ENCODE data around the gene NSRP1. TPM values are rescaled to one million over a fixed set of nuclear protein-coding genes. Genes with fewer than 3 reads are reported as not detected.
"Not testable (repeated sequence)": the region's sequence is repeated elsewhere in the genome, so short reads cannot be mapped to it uniquely, and the experiment has no call there.

The NSRP1 gene
- total RNA-seq, 1 experiment from 2014 or later, result 11.7 TPM

DNA sequence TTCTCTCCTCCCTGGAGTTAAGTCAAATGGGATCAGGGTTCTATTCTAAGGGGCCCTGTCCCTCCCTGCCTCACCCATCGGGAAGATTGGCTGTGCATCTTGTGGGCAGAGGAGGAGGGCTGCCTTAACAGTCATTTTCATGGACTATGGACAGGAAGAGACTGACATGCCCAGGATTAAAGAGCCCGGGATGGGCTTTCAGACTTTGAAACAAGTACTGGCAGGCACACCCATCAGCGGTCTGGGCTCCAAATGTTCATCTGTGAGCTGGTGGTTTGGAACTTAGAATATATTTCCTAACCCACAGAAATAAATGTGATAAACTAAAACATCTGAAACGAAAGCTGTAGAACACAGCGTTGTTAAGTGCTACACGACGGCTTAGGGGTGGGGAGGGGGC lies 112.4 kb downstream of the NSRP1 start:
- no peak for DNase-seq (ENCODE audit: low read depth, low spot score)
- in situ Hi-C loops (cut with HindIII; ENCODE audit: low pct_unique_long_range_greater_than_20kb, low sequenced_read_pairs), result no loop called here

DNA sequence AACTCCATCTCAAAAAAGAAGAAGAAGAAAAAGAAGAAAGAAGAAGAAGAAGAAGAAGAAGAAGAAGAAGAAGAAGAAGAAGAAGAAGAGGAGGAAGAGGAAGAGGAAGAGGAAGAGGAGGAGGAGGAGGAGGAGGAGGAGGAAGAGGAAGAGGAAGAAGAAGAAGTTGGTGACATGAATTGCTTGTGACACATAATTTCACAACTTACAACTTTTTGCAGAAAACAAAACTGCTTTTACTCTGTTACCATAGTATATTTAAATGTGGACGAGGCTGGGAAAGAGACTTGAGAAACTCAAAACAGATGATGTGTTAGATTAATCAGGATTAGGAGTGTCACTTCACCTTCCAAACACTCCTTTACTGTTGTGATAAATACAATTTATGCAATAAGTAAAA lies 113.4 kb downstream of the NSRP1 start:
- in situ Hi-C loops (cut with HindIII; ENCODE audit: low pct_unique_long_range_greater_than_20kb, low sequenced_read_pairs), result not testable (repeated sequence)

DNA sequence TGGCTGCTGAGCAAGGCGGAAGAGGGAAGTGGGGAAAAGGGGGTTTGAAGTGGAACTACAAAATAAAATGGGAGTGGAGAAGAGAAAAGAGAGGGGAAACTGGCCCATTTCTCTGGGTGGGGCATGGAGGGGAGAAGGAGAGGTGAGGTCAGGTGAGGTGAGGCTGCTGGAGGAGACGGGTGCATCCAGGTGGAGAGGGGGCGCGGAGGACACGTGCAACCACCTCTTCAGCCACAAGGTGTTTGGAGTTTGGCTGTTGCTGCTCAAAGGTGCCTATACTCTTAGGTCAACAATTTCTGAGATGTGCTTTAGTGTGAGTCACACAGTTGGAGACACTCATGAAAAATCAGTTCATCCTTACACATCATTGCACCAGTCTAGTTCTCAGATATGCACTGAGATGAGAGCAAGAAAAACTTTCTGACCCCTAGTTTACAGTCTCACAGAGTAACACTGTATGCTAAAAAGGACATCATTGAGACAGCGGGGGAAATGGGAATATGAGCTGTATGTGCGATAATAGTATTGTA lies 114.0 kb downstream of the NSRP1 start:
- in situ Hi-C loops (cut with HindIII; ENCODE audit: low pct_unique_long_range_greater_than_20kb, low sequenced_read_pairs), result no loop called here
- DNase-seq (ENCODE audit: low read depth, low spot score), result no peak

More for the DNA sequence above, 113.4 kb downstream of the NSRP1 start:
- DNase-seq (ENCODE audit: low read depth, low spot score), result not testable (repeated sequence)

DNA sequence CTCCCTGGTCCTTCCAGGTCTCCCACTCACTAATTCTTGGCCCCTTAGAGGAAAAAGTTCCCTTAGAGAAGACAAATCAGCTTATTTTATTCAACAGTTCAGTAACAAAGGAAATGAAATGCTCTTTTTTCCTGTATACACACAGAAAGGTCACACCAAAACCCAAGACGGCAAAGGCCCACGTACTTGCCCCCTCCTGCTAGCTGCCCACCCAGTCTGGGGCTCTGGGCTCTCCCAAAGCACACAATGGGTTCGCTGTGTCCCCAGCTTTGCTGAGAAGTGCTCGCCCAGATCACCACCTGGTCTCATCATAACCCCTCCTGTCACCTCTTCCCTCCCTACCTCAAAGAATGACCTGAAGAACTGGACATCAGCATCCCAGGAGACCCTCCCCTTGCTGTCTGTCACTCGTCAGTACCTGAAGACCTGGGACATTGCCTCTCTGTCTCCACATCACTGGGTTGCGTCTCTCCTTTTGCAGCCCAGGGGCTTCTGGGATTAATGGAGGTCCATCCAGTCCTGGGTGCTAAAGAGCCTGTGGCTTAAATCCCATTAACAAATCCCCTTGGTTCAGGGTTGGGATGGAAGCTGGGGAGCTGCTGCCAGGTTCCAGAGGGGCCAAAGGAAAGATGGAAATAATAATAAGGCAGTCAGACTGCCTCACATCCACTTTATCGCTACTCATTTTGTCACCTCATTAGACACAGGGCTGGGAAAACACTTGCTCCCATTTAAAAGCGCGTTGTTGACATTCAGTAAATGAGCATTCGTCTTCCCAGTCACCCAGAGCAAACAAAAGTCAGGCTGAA lies 115.6 kb downstream of the NSRP1 start:
- in situ Hi-C loops (cut with HindIII; ENCODE audit: low pct_unique_long_range_greater_than_20kb, low sequenced_read_pairs), result no loop called here

DNA sequence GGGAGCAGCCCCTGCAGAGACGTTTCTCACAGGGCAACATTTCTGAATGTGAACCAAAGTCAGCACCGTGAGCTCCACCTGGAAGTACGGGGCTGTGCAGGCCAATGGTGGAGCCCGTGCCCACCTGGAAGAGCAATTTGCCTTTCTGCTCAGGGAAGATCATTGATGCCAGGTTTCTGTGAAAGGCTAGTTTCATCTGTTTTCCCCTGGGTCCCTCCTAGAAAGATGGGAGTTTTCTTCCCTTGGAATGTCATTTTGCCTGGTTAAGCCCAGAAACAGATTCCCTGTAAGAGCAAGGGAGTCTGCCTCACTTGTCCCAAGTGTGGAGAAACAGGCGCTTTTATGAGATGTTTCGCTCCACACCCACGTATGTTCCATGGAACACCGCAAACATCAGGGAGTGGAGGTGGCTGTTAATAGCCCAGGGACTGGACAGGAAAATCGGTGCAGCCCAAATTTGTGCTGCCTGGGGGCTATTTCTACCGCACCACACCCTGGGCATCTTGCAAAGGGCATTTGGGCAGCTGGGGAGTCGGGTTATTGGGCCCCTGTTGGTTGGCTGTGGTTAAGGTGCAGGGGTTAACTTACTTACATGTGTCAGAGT lies 116.3 kb downstream of the NSRP1 start:
- in situ Hi-C loops (cut with HindIII; ENCODE audit: low pct_unique_long_range_greater_than_20kb, low sequenced_read_pairs), result no loop called here
- no peak for DNase-seq (ENCODE audit: low read depth, low spot score)

More for the DNA sequence above, 115.6 kb downstream of the NSRP1 start:
- DNase-seq (ENCODE audit: low read depth, low spot score), result no peak

DNA sequence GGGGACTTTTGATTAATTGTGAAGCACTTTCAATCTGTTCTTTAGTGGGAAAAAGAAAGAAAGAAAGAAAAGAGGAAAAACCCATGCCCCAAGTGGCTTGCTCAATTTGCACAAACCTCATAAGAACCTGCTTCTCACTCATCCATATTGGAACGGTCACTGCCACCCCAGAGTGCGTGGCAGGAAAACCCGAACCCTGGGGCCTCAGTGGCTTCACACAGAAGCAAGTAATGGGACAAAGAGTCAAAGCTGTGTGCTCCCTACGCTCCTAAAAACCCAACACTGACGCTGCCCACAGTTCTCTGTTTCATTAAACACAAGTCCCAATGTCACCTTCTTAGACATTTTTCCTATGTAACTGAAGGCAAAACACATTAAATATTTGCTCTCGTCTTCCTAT lies 117.7 kb downstream of the NSRP1 start:
- no peak for DNase-seq (ENCODE audit: low read depth, low spot score)
- in situ Hi-C loops (cut with HindIII; ENCODE audit: low pct_unique_long_range_greater_than_20kb, low sequenced_read_pairs), result no loop called here

DNA sequence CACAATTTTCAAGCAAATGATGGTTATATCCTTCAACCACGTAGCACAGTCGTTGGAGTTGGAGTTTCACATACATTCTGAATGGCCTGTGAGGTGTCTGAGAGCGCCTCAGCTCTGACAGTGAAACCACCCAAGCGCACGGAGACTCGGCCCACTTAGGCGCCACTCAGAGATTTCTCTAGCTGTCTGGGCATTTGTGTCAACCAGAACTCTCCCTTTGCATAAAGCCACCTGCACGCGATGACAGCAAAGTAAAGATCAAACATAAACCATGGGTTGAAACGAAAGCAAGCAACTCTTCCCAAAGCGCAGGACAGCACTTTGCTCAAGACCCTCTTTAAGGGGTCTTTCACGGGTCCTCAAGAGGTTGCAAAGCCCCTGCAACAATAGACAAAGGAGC lies 118.3 kb downstream of the NSRP1 start:
- in situ Hi-C loops (cut with HindIII; ENCODE audit: low pct_unique_long_range_greater_than_20kb, low sequenced_read_pairs), result no loop called here
- DNase-seq (ENCODE audit: low read depth, low spot score), result no peak

DNA sequence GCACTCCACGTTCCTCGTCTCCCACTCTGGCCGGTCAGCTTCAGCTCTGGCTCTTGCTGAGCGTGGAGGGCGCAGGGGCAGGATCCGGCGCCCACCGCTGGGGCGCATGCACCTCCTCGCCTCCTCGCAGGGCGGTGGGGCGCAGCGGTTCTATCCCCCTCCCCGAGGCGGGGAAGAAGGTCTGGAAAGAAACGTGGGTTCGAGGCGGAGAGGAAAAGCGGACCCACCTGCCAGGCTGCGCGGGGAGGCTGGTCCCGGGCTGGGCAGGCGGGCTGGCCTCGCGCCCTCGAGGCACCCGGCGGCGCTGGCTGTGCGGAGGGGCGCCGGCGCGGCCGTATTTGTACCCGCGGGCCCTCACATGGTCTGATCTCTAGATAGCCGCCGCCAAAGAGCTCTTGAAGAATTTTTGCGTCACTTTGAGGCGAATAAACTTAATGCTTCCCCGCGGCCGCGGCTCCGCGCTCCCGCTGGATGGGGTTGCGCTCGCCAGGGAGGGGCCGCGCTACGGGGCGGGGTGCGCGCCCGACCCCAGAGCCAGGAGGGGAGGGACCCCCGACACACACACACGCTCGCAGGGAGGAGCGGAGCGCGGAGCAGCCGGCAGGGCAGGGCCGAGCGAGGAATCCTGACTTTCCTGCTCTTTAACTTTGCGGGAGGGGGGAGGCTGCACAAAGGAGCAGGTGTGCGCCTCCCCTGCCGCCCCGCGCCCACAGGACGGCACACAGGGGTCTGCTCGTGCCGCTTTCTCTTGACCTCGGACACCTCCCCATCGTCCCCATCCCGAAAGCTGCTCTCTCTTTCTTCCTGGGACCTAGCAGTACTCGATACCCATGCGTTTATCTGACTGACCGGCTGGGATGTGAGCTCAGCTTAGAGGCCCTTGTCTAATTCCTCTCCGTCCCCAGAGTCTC lies 119.0 kb downstream of the NSRP1 start, which contains the start of gene SLC6A4:
SLC6A4 (minus strand) TSS at position 312 of the 911 bp plus-strand sequence. CDS start 13,739 bp downstream, outside the sequence.
- no peak for DNase-seq (ENCODE audit: low read depth, low spot score)
- in situ Hi-C loops (cut with HindIII; ENCODE audit: low pct_unique_long_range_greater_than_20kb, low sequenced_read_pairs), result no loop called here

Small RNA genes within 50 kb of the gene (small RNA-seq; reads per million reads assigned to genes)
- 0 reads per million in 2 experiments for gene AC104984.5

Other genes with a start within 250 kb of the NSRP1 start
- 15.2 and 18.3 TPM in 2 replicates for gene SSH2, start 186.6 kb upstream of the NSRP1 start, total RNA-seq (2014; rRNA removed; shearing (Covaris generic))
- 0.08 and 1.8 TPM in 2 replicates for gene EFCAB5, start 175.2 kb upstream of the NSRP1 start, total RNA-seq (2014; rRNA removed; shearing (Covaris generic))
- 0.19 and 0.24 TPM in 2 replicates for gene SLC6A4, start 118.9 kb downstream of the NSRP1 start, total RNA-seq (2014; rRNA removed; shearing (Covaris generic))
- gene BLMH, start 175.1 kb downstream of the NSRP1 start, total RNA-seq (2014; rRNA removed; shearing (Covaris generic)), result 24.0 and 25.8 TPM in 2 replicates
- not detected in 2 replicates for gene TMIGD1, start 217.2 kb downstream of the NSRP1 start, total RNA-seq (2014; rRNA removed; shearing (Covaris generic))

All from SK-MEL-5 (cell line).